ENCODE data around the gene LRRC4B. TPM values are rescaled to one million over a fixed set of nuclear protein-coding genes. Genes with fewer than 3 reads are reported as not detected.

LRRC4B gene
- total and polyA plus RNA-seq, 2 of the 8 experiments (the other 6 are each of a cell fraction or from before 2014, with no cell fraction given) = 13.4 to 21.2 TPM

- Histone ChIP-seq H2BK15ac (ENCODE audit: low read length) (no peak overlapping the region), H3K27me3 (replicated peaks in 1 of 4; ENCODE audit: control insufficient read depth in 3 of 4, extremely low read depth in 1 of 4, insufficient read depth in 3 of 4, low read length in 3 of 4) (no peaks in the 10 kb centered on the region; a peak in 1 of 7 replicates), H3K4me1 (replicated peaks in 1 of 4; ENCODE audit: control insufficient read depth in 3 of 4, insufficient read depth in 4 of 4, low read length in 3 of 4) (peaks cover 0 to 8% (median 4%) of the 10 kb centered on the region in 4 experiments; a peak in 5 of 7 replicates), H3K79me2 (ENCODE audit: control insufficient read depth in 1 of 2, insufficient read depth in 2 of 2, low read length in 2 of 2) (no peaks in the 10 kb centered on the region), H2AFZ (ENCODE audit: low read length) (no peak overlapping the region), H3K56ac (replicated peaks; ENCODE audit: insufficient read length, low read depth, low read length) (no peak overlapping the region), H3K9ac (replicated peaks in 1 of 4; ENCODE audit: extremely low read depth in 1 of 4, low read depth in 3 of 4, low read length in 3 of 4) (no peak overlapping the region), H4K20me1 (replicated peaks in 1 of 2; ENCODE audit: control insufficient read depth in 1 of 2, insufficient read depth in 2 of 2, low read length in 2 of 2) (no peaks in the 10 kb centered on the region), H3K27ac (ENCODE audit: low read depth, low read length) (no peak overlapping the region), H2BK120ac (replicated peaks; ENCODE audit: low read depth, low read length) (no peak overlapping the region), H4K5ac (ENCODE audit: insufficient read length, low read depth, low read length) (no peak overlapping the region), H2BK5ac (ENCODE audit: low read depth, low read length) (no peak overlapping the region), H4K8ac (ENCODE audit: extremely low read depth, insufficient read depth, low read length) (no peak overlapping the region), H3K36me3 (ENCODE audit: control insufficient read depth in 2 of 4, insufficient read depth in 4 of 4, low read length in 3 of 4) (no peaks in the 10 kb centered on the region), H3K23ac (ENCODE audit: insufficient read length) (no peak overlapping the region), H3K18ac (ENCODE audit: extremely low read depth, low read length) (no peak overlapping the region), H3K9me3 (ENCODE audit: insufficient read depth in 2 of 2, low read depth in 1 of 2, low read length in 1 of 2) (no peaks in the 10 kb centered on the region), H2AK5ac (ENCODE audit: low read depth, low read length) (no peak overlapping the region), H3K23me2 (ENCODE audit: low read depth, low read length) (no peaks in the 10 kb centered on the region), H3K4me3 (ENCODE audit: extremely low read depth in 1 of 4, insufficient read depth in 2 of 4, low read depth in 3 of 4, low read length in 4 of 4) (no peak overlapping the region), H4K91ac (replicated peaks; ENCODE audit: insufficient read length, low read length) (no peak overlapping the region), H3K4ac (replicated peaks; ENCODE audit: insufficient read length, low read depth, low read length) (peak overlapping the region; percentile 21), H3K14ac (ENCODE audit: insufficient read length) (no peak overlapping the region), H2BK12ac (ENCODE audit: low read depth, low read length) (no peak overlapping the region), H3K79me1 (ENCODE audit: low read depth, low read length) (no peaks in the 10 kb centered on the region), H2BK20ac (ENCODE audit: low read length) (no peak overlapping the region), H3K4me2 (ENCODE audit: insufficient read depth in 1 of 2, low read depth in 2 of 2, low read length in 2 of 2) (no peak overlapping the region)
- POLR2A ChIA-PET (ENCODE audit: partially characterized antibody) = interaction anchor here (1.0 kb wide), 1 partner anchor 52 kb away, joined by 3 read pairs; no protein-coding TSS in a partner anchor
- WGBS, 2 experiments (ENCODE audit: extremely low coverage in 1 of 2, insufficient coverage in 1 of 2, insufficient read length in 1 of 2, insufficient replicate concordance in 2 of 2, low coverage in 1 of 2, low lambda C conversion rate in 2 of 2, missing lambda C conversion rate in 1 of 2) = 88% methylated on average over 18 of the region's 18 CpGs; no CpG with 5 or more reads in 1 of the 2 experiments
- TF ChIP-seq SP4 (IDR thresholded peaks at IDR 0.05; ENCODE audit: low read length) (no peak), KDM5A (IDR thresholded peaks at IDR 0.05; ENCODE audit: low read length) (no peak)
- DNase-seq (ENCODE audit: low read depth in 1 of 2, low spot score in 2 of 2) = no peak
- CTCF ChIA-PET (ENCODE audit: partially characterized antibody) = interaction anchor here (2.6 to 4.0 kb wide), 3 partner anchors 19 to 100 kb away, joined by 7 to 19 read pairs (median 9); no protein-coding TSS in a partner anchor
- no peak for FAIRE-seq
These were observed 100.7 kb downstream of the LRRC4B start for GRCh38 chr19:50467566-50467965.

Other genes starting within 250 kb of the LRRC4B start
- gene KCNC3, start 239.1 kb downstream of the LRRC4B start, total RNA-seq (2021; fragmentation: NEBNext Ultra II Directional; extraction: Animal tissue kit (Norgen Biotek cat#: 25700)) = 7.2 and 8.5 TPM in 2 replicates
- gene KCNC3, start 239.1 kb downstream of the LRRC4B start, polyA plus RNA-seq (2011; rRNA removed) = 3.9 and 6.3 TPM in 2 replicates
- gene NAPSA, start 202.8 kb downstream of the LRRC4B start, total RNA-seq (2021; fragmentation: NEBNext Ultra II Directional; extraction: Animal tissue kit (Norgen Biotek cat#: 25700)) = 0.71 and 1.1 TPM in 2 replicates
- gene NAPSA, start 202.8 kb downstream of the LRRC4B start, polyA plus RNA-seq (2011; rRNA removed) = 0.73 and 0.93 TPM in 2 replicates
- 40.3 and 41.4 TPM in 2 replicates for gene NR1H2, start 192.0 kb downstream of the LRRC4B start, total RNA-seq (2021; fragmentation: NEBNext Ultra II Directional; extraction: Animal tissue kit (Norgen Biotek cat#: 25700))
- 47.5 and 61.5 TPM in 2 replicates for gene NR1H2, start 192.0 kb downstream of the LRRC4B start, polyA plus RNA-seq (2011; rRNA removed)
- gene POLD1, start 184.1 kb downstream of the LRRC4B start, total RNA-seq (2021; fragmentation: NEBNext Ultra II Directional; extraction: Animal tissue kit (Norgen Biotek cat#: 25700)) = 141 and 149 TPM in 2 replicates
- 142 and 191 TPM in 2 replicates for gene POLD1, start 184.1 kb downstream of the LRRC4B start, polyA plus RNA-seq (2011; rRNA removed)
- 9.6 and 11.1 TPM in 2 replicates for gene SPIB, start 149.5 kb downstream of the LRRC4B start, total RNA-seq (2021; fragmentation: NEBNext Ultra II Directional; extraction: Animal tissue kit (Norgen Biotek cat#: 25700))
- 11.8 and 17.4 TPM in 2 replicates for gene SPIB, start 149.5 kb downstream of the LRRC4B start, polyA plus RNA-seq (2011; rRNA removed)
- 3.1 and 4.1 TPM in 2 replicates for gene MYBPC2, start 135.5 kb downstream of the LRRC4B start, total RNA-seq (2021; fragmentation: NEBNext Ultra II Directional; extraction: Animal tissue kit (Norgen Biotek cat#: 25700))
- 1.8 and 2.7 TPM in 2 replicates for gene MYBPC2, start 135.5 kb downstream of the LRRC4B start, polyA plus RNA-seq (2011; rRNA removed)
- 103 and 105 TPM in 2 replicates for gene EMC10, start 91.9 kb downstream of the LRRC4B start, total RNA-seq (2021; fragmentation: NEBNext Ultra II Directional; extraction: Animal tissue kit (Norgen Biotek cat#: 25700))
- 77.6 and 107 TPM in 2 replicates for gene EMC10, start 91.9 kb downstream of the LRRC4B start, polyA plus RNA-seq (2011; rRNA removed)
- gene GARIN5A, start 91.6 kb downstream of the LRRC4B start, total RNA-seq (2021; fragmentation: NEBNext Ultra II Directional; extraction: Animal tissue kit (Norgen Biotek cat#: 25700)) = 8.1 and 9.1 TPM in 2 replicates
- 18.5 and 31.5 TPM in 2 replicates for gene GARIN5A, start 91.6 kb downstream of the LRRC4B start, polyA plus RNA-seq (2011; rRNA removed)
- gene JOSD2, start 57.2 kb downstream of the LRRC4B start, total RNA-seq (2021; fragmentation: NEBNext Ultra II Directional; extraction: Animal tissue kit (Norgen Biotek cat#: 25700)) = 1.9 and 3.6 TPM in 2 replicates
- 5.6 and 6.6 TPM in 2 replicates for gene JOSD2, start 57.2 kb downstream of the LRRC4B start, polyA plus RNA-seq (2011; rRNA removed)
- not detected in 2 replicates for gene ASPDH, start 54.5 kb downstream of the LRRC4B start, total RNA-seq (2021; fragmentation: NEBNext Ultra II Directional; extraction: Animal tissue kit (Norgen Biotek cat#: 25700))
- not detected in 2 replicates for gene ASPDH, start 54.5 kb downstream of the LRRC4B start, polyA plus RNA-seq (2011; rRNA removed)
- 13.9 and 17.3 TPM in 2 replicates for gene SYT3, start 71.4 kb upstream of the LRRC4B start, total RNA-seq (2021; fragmentation: NEBNext Ultra II Directional; extraction: Animal tissue kit (Norgen Biotek cat#: 25700))
- 6.7 and 12.7 TPM in 2 replicates for gene SYT3, start 71.4 kb upstream of the LRRC4B start, polyA plus RNA-seq (2011; rRNA removed)
- 11.7 and 14.2 TPM in 2 replicates for gene C19orf81, start 81.0 kb upstream of the LRRC4B start, total RNA-seq (2021; fragmentation: NEBNext Ultra II Directional; extraction: Animal tissue kit (Norgen Biotek cat#: 25700))
- 13.0 and 22.0 TPM in 2 replicates for gene C19orf81, start 81.0 kb upstream of the LRRC4B start, polyA plus RNA-seq (2011; rRNA removed)
- 3.7 and 3.9 TPM in 2 replicates for gene SHANK1, start 151.4 kb upstream of the LRRC4B start, total RNA-seq (2021; fragmentation: NEBNext Ultra II Directional; extraction: Animal tissue kit (Norgen Biotek cat#: 25700))
- gene SHANK1, start 151.4 kb upstream of the LRRC4B start, polyA plus RNA-seq (2011; rRNA removed) = 1.1 and 1.2 TPM in 2 replicates
- gene CLEC11A, start 154.9 kb upstream of the LRRC4B start, total RNA-seq (2021; fragmentation: NEBNext Ultra II Directional; extraction: Animal tissue kit (Norgen Biotek cat#: 25700)) = 4.3 and 5.2 TPM in 2 replicates
- 17.4 and 22.5 TPM in 2 replicates for gene CLEC11A, start 154.9 kb upstream of the LRRC4B start, polyA plus RNA-seq (2011; rRNA removed)
- not detected in 2 replicates for gene GPR32, start 202.0 kb upstream of the LRRC4B start, total RNA-seq (2021; fragmentation: NEBNext Ultra II Directional; extraction: Animal tissue kit (Norgen Biotek cat#: 25700))
- not detected in 2 replicates for gene GPR32, start 202.0 kb upstream of the LRRC4B start, polyA plus RNA-seq (2011; rRNA removed)
- gene ACP4, start 222.0 kb upstream of the LRRC4B start, total RNA-seq (2021; fragmentation: NEBNext Ultra II Directional; extraction: Animal tissue kit (Norgen Biotek cat#: 25700)) = not detected in 2 replicates
- gene ACP4, start 222.0 kb upstream of the LRRC4B start, polyA plus RNA-seq (2011; rRNA removed) = not detected in 2 replicates